Calu3 (cell line): ENCODE results near the gene DNAH14. TPM values are rescaled to one million over a fixed set of nuclear protein-coding genes. Genes with fewer than 3 reads are reported as not detected.

Experiments
- BruUV-seq: library from RNA; stranded (reverse); fragments of 400-500 nt; replicated peaks from 2 replicates; lab custom pipeline; 2021; lab: Mats Ljungman, UMichigan
- CTCF ChIA-PET: fragments of 300-600 bp; sonication (Branson Sonifier 250); formaldehyde crosslinking; loops from one replicate; lab custom pipeline; 2022; ENCODE audit warnings: antibody characterized with exemption; lab: Charles Lee
- DNase-seq: peaks from one replicate; pipeline ENCODE4 v3.0.0; 2022
- H3K27ac Mint-ChIP-seq: one replicate; pipeline ENCODE4 v1.8.0; 2022; ENCODE audit warnings: mixed read lengths; ENCODE audit not compliant: unreplicated experiment
- H3K27me3 Mint-ChIP-seq: one replicate; pipeline ENCODE4 v1.8.0; 2022; ENCODE audit warnings: mixed read lengths; ENCODE audit not compliant: unreplicated experiment
- H3K36me3 Mint-ChIP-seq: one replicate; pipeline ENCODE4 v1.8.0; 2022; ENCODE audit warnings: mild to moderate bottlenecking, moderate library complexity, mixed read lengths; ENCODE audit not compliant: insufficient read depth, unreplicated experiment
- H3K4me1 Mint-ChIP-seq: one replicate; pipeline ENCODE4 v1.8.0; 2022; ENCODE audit warnings: mild to moderate bottlenecking, low read depth, mixed read lengths; ENCODE audit not compliant: unreplicated experiment
- H3K4me3 Mint-ChIP-seq: one replicate; pipeline ENCODE4 v1.8.0; 2022; ENCODE audit warnings: mild to moderate bottlenecking, low read depth, moderate library complexity, mixed read lengths; ENCODE audit not compliant: unreplicated experiment
- H3K9me3 Mint-ChIP-seq: one replicate; pipeline ENCODE4 v1.8.0; 2022; ENCODE audit warnings: low read depth, mixed read lengths; ENCODE audit not compliant: unreplicated experiment
- intact Hi-C: fragments of 100-400 bp; cut with micrococcal nuclease; formaldehyde crosslinking; loops from one replicate; pipeline ENCODE4 v1.10.0; 2022; ENCODE audit not compliant: unreplicated experiment
- total RNA-seq: library from RNA; stranded (reverse); gene quantifications from 2 replicates; pipeline ENCODE4 v1.2.3, GENCODE V29; 2022
- TF ChIP-seq, protein P1 (sequence below): fragments of 200-600 bp; IDR thresholded peaks from one replicate; pipeline ENCODE4 v1.8.0; 2022; ENCODE audit warnings: antibody characterized with exemption; ENCODE audit not compliant: unreplicated experiment

DNAH14 gene
- total RNA-seq, 1 experiment from 2014 or later, result 66.8 TPM

DNA sequence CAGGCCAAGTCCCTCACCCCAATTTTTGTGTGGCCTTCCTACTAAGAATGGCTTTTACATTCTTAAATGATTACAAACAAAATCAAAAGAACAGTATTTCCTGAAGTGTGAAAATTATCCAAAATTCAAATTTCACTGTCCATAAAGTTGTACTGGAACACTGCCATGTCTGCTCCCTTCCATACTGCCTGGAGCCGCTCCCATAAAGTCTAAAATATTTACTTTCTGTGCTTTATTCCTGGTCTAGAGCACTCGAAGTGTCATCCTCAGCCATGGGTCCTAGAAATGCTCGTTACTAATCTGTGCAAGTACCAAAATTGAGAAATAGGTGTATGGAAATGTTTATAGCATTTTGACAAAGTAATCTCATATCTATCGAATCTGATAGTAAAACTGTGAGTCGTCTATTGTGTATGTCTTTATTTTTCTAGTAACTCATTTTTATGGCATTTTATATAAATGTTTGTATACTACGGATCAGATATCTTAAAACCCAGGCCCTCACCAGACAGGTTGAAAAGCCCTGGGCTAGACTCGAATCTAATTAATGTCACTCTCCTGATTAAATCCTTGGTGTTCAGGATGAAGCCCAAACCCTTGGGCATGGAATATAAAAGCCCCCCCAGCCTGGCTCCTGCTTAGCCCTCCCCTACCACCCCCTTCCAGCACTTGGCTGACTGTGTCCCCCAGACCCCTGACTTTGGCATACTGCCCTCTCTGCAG lies 493.5 kb downstream of the DNAH14 start:
- BruUV-seq, result no TSS peak
- no peak for DNase-seq
- no peaks in the 10 kb centered on the region for H3K9me3 Mint-ChIP-seq
- peak overlapping the region; percentile 69 for H3K4me3 Mint-ChIP-seq
- CTCF ChIA-PET, result interaction anchor here (1.0 to 1.6 kb wide), 2 partner anchors 9 to 19 kb away, joined by 5 to 11 read pairs; no protein-coding TSS in a partner anchor
- H3K4me1 Mint-ChIP-seq, result peaks cover 60% of the 10 kb centered on the region
- H3K36me3 Mint-ChIP-seq, result peaks cover 75% of the 10 kb centered on the region
- TF ChIP-seq, protein P1, sequence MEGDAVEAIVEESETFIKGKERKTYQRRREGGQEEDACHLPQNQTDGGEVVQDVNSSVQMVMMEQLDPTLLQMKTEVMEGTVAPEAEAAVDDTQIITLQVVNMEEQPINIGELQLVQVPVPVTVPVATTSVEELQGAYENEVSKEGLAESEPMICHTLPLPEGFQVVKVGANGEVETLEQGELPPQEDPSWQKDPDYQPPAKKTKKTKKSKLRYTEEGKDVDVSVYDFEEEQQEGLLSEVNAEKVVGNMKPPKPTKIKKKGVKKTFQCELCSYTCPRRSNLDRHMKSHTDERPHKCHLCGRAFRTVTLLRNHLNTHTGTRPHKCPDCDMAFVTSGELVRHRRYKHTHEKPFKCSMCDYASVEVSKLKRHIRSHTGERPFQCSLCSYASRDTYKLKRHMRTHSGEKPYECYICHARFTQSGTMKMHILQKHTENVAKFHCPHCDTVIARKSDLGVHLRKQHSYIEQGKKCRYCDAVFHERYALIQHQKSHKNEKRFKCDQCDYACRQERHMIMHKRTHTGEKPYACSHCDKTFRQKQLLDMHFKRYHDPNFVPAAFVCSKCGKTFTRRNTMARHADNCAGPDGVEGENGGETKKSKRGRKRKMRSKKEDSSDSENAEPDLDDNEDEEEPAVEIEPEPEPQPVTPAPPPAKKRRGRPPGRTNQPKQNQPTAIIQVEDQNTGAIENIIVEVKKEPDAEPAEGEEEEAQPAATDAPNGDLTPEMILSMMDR, result no peak
- no peaks in the 10 kb centered on the region for H3K27me3 Mint-ChIP-seq
- intact Hi-C loops, result no loop called here
- peak overlapping the region; percentile 84 for H3K27ac Mint-ChIP-seq

DNA sequence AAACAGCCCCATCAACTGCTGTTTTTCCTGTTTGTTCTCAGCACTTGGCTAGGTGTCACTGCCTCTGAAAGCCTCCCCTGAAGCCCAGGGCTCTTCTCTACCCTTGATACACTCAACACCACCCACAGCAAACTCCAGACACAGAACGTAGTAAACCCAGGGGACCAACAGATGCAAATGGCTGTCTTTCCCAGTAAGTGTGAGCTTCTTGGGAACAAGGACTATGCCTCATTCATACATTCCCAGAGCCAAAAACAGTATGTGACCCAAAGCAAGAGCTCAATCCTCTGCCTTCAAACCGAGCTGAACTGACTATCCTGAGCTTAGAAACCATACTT lies 494.0 kb downstream of the DNAH14 start:
- H3K9me3 Mint-ChIP-seq, result no peaks in the 10 kb centered on the region
- H3K36me3 Mint-ChIP-seq, result peaks cover 75% of the 10 kb centered on the region
- peak overlapping the region; percentile 84 for H3K27ac Mint-ChIP-seq
- no peaks in the 10 kb centered on the region for H3K27me3 Mint-ChIP-seq
- intact Hi-C loops, result no loop called here
- CTCF ChIA-PET, result interaction anchor here (1.0 to 1.6 kb wide), 2 partner anchors 10 to 18 kb away, joined by 5 to 11 read pairs; no protein-coding TSS in a partner anchor
- TF ChIP-seq, protein P1, result no peak
- H3K4me3 Mint-ChIP-seq, result peak overlapping the region; percentile 69
- DNase-seq, result no peak
- peaks cover 55% of the 10 kb centered on the region for H3K4me1 Mint-ChIP-seq
- BruUV-seq, result no TSS peak

DNA sequence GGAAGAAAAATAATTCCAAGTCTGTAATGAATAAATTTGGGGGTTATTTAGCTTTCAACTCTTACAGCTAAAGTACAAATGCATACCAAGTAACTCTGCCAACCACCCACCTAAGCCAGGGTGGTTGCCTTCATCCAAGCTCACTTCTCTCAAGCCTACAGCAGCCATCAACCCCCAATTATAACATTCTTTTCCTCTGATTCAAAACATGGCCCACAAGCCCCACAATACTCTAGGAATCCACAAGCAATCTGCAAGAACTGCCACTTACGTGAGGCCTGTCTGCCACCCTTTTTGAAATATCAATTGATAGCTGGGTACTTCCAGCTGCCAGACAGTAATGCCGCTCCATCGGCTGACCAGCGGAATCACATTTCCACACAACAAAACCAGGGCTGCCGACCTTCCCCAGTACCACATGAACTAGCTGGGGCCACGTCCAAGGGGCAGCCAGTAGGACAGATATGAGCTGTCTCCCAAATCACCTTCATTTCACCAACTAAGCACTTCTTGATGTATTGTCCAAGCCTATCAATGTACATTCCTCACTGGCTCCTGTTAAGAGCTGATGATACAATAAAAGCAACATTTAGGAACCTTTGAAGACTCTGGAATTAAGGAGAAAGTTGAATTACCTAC lies 495.2 kb downstream of the DNAH14 start:
- no peak for DNase-seq
- H3K4me1 Mint-ChIP-seq, result peaks cover 46% of the 10 kb centered on the region

DNA sequence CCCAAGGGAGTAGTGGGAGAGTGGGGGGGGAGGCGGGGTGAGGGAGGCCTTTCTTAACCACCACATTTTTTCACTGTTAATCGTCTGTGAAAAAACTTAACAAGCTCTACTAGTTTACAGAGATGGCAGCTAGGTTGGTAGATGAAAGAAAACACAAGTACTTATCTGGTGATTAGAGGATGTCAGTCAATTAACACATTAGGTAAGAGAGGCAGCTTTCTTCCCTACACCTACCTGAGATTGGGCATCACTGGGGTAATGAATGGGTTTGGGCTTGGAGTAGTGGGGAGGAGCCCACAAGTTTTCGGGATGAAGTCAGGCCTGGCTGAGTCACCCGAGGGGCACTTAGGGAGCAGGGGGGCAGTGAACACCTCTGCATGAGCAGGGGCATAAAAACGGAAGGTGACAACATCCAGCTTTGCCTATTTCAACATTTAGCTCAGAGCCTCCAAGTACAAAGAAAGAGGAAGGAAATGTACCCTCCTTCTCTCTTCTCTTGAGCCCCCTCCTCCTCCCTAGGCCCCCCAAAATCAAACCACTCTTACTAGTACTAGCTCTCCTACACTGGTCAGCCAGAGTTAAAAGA lies 495.8 kb downstream of the DNAH14 start:
- DNase-seq, result peak; percentile 43
- intact Hi-C loops, result no loop called here
- no peaks in the 10 kb centered on the region for H3K27me3 Mint-ChIP-seq
- peak overlapping the region; percentile 84 for H3K27ac Mint-ChIP-seq
- TF ChIP-seq, protein P1, result no peak
- H3K4me1 Mint-ChIP-seq, result peaks cover 46% of the 10 kb centered on the region
- CTCF ChIA-PET, result interaction anchor here (0.6 to 2.2 kb wide), 6 partner anchors 16 to 542 kb away, joined by 3 to 13 read pairs (median 4); no protein-coding TSS in a partner anchor
- H3K9me3 Mint-ChIP-seq, result no peaks in the 10 kb centered on the region
- H3K4me3 Mint-ChIP-seq, result peak overlapping the region; percentile 91
- peaks cover 72% of the 10 kb centered on the region for H3K36me3 Mint-ChIP-seq
- BruUV-seq, result no TSS peak

More for the DNA sequence above, 495.2 kb downstream of the DNAH14 start:
- peak overlapping the region; percentile 84 for H3K27ac Mint-ChIP-seq
- no peaks in the 10 kb centered on the region for H3K9me3 Mint-ChIP-seq
- intact Hi-C loops, result no loop called here
- H3K27me3 Mint-ChIP-seq, result no peaks in the 10 kb centered on the region
- TF ChIP-seq, protein P1, result no peak
- CTCF ChIA-PET, result interaction anchor here (0.6 to 2.2 kb wide), 7 partner anchors 11 to 757 kb away, joined by 3 to 13 read pairs (median 4); no protein-coding TSS in a partner anchor
- peaks cover 76% of the 10 kb centered on the region for H3K36me3 Mint-ChIP-seq
- H3K4me3 Mint-ChIP-seq, result peak overlapping the region; percentile 91
- no TSS peak for BruUV-seq
